Right lobe of liver (tissue), 6 donors: Measurements from ENCODE around the gene ICAM3. TPM values are rescaled to one million over a fixed set of nuclear protein-coding genes. Genes with fewer than 3 reads are reported as not detected.
"Not testable (repeated sequence)": the region's sequence is repeated elsewhere in the genome, so short reads cannot be mapped to it uniquely, and the experiment has no call there.

Experiments used
- ATAC-seq, 4 donors: fragments of 200-7000 bp; cut with Tn5 transposase; one replicate each; pipeline ENCODE4 v1.9.1; 2020; ENCODE audit warnings: mild to moderate bottlenecking in 4 of 4, moderate library complexity in 4 of 4
- DNase-seq, 3 donors: peaks; one replicate each; pipeline ENCODE4 v3.0.0-alpha.2; 2020
- H3K27ac ChIP-seq, 3 donors: fragments of 200-600 bp; one replicate each; pipeline ENCODE4 v1.8.0; 2022
- H3K27me3 ChIP-seq, 2 donors: fragments of 200-600 bp; one replicate each; pipeline ENCODE4 v1.8.0; 2022
- H3K36me3 ChIP-seq, 4 donors: fragments of 200-600 bp; sonication (generic) in 1 of 4; one replicate each; pipeline versions ENCODE4 v1.5.1 to v1.8.0; 2017 to 2022; ENCODE audit warnings: control low read depth in 1 of 4
- H3K4me1 ChIP-seq, 4 donors: fragments of 200-600 bp; sonication (generic) in 1 of 4; one replicate each; pipeline versions ENCODE4 v1.5.1 to v1.8.0; 2017 to 2022; ENCODE audit warnings: control low read depth in 1 of 4
- H3K4me3 ChIP-seq, 3 donors: fragments of 200-600 bp; one replicate each; pipeline ENCODE4 v1.8.0; 2022
- H3K9me3 ChIP-seq, 4 donors: fragments of 200-600 bp; sonication (generic) in 1 of 4; one replicate each; pipeline versions ENCODE4 v1.5.1 to v1.8.0; 2017 to 2022; ENCODE audit warnings: control low read depth in 1 of 4
- POLR2A ChIP-seq: fragments of 450-650 bp; IDR thresholded peaks from one replicate; pipeline ENCODE4 v1.6.1; 2017; ENCODE audit warnings: antibody characterized with exemption, mild to moderate bottlenecking
- WGBS: methylation state at CpG from one replicate; pipeline ENCODE4 v1.1.6; 2018; ENCODE audit warnings: low coverage, low lambda C conversion rate; ENCODE audit not compliant: insufficient coverage; ENCODE audit errors: missing lambda C conversion rate; 5-methylcytosine and 5-hydroxymethylcytosine counted together
- intact Hi-C, 2 donors: fragments of 100-400 bp; cut with DNase I; formaldehyde crosslinking; loops; one replicate each; pipeline versions ENCODE4 v1.11.2 to v1.14.1; 2022
- total RNA-seq, 6 experiments: library from RNA; depleted of rRNA in 2 of 6; stranded (reverse); fragments of >200 nt in 2 of 6; fragmentation: NEBNext Ultra II Directional in 3 of 6; extraction: Animal tissue kit (Norgen Biotek cat#: 25700) in 3 of 6; gene quantifications; one replicate each; pipeline versions ENCODE4 v1.1.0 to v1.2.4, GENCODE V29; 2016 to 2023
- TF ChIP-seq, protein P1 (sequence below), 4 donors: fragments of 200-600 bp in 3 of 4; fragments of 450-650 bp in 1 of 4; IDR thresholded peaks; one replicate each; pipeline versions ENCODE4 v1.5.1 to v1.8.0; 2016 to 2022; ENCODE audit warnings: antibody characterized with exemption in 4 of 4, mild to moderate bottlenecking in 2 of 4
- donor health status: DM: no; HTN: yes; CAD: no.
- donor health status: DM: no; HTN: no; CAD: no.
- donor health status: DM: no; HTN: no; CAD: no.
- donor health status: DM: no; HTN: yes; CAD: no.
- donor health status: DM: no; HTN: yes; CAD: no.

Gene ICAM3
- total RNA-seq, 6 experiments from 2014 or later, result 11.4 to 35.5 (median 22.4) TPM

- ATAC-seq, result peak; percentile 97 to 99 (median 98)
- peak; percentile 68 for TF ChIP-seq POLR2A
- TF ChIP-seq, protein P1, sequence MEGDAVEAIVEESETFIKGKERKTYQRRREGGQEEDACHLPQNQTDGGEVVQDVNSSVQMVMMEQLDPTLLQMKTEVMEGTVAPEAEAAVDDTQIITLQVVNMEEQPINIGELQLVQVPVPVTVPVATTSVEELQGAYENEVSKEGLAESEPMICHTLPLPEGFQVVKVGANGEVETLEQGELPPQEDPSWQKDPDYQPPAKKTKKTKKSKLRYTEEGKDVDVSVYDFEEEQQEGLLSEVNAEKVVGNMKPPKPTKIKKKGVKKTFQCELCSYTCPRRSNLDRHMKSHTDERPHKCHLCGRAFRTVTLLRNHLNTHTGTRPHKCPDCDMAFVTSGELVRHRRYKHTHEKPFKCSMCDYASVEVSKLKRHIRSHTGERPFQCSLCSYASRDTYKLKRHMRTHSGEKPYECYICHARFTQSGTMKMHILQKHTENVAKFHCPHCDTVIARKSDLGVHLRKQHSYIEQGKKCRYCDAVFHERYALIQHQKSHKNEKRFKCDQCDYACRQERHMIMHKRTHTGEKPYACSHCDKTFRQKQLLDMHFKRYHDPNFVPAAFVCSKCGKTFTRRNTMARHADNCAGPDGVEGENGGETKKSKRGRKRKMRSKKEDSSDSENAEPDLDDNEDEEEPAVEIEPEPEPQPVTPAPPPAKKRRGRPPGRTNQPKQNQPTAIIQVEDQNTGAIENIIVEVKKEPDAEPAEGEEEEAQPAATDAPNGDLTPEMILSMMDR (IDR thresholded peaks at IDR 0.05), result no peak
- Histone ChIP-seq H3K9me3 (no peaks in the 10 kb centered on the region), H3K4me3 (peak within 1 kb of the TSS; percentile 89 to 98 (median 98)), H3K27me3 (no peaks in the 10 kb centered on the region), H3K4me1 (peaks cover 0 to 3% (median 2%) of the 10 kb centered on the region in 4 donors), H3K27ac (peak within 1 kb of the TSS; percentile 78 to 89 (median 79)), H3K36me3 (peaks cover 0 to 9% (median under 1%) of the 10 kb centered on the region in 4 donors)
- 0% methylated on average over 27 of the region's 58 CpGs for WGBS
- intact Hi-C loops, result loop anchor here in 1 of 2 donors (10.0 kb wide), 1 partner anchor 46 kb away; the partner anchor contains the start of genes ICAM3 and RAVER1
- DNase-seq, result peak; percentile 98
Measured at GRCh38 chr19:10380313-10381102, 41.1 kb upstream of the ICAM3 start, which contains the start of gene TYK2. Gene TYK2, minus strand, starts transcription at chr19:10380572. Its CDS starts 2,166 bp downstream, at chr19:10378406.

- intact Hi-C loops, result loop anchor here in 1 of 2 donors (10.0 kb wide), 1 partner anchor 45 kb away; the partner anchor contains the start of genes ICAM3 and RAVER1
- peaks cover 0 to 9% (median 4%) of the 10 kb centered on the region in 4 donors for H3K36me3 ChIP-seq
- no peaks in the 10 kb centered on the region for H3K9me3 ChIP-seq
- peak overlapping the region; percentile 78 to 89 (median 79) for H3K27ac ChIP-seq
- peaks cover 0 to 3% (median 2%) of the 10 kb centered on the region in 4 donors for H3K4me1 ChIP-seq
- peak overlapping the region; percentile 89 to 98 (median 98) for H3K4me3 ChIP-seq
- DNase-seq, result no peak
- H3K27me3 ChIP-seq, result no peaks in the 10 kb centered on the region
- WGBS, result 0% methylated on average over 6 of the region's 10 CpGs
- ATAC-seq, result no peak
- TF ChIP-seq POLR2A, result no peak
- TF ChIP-seq, protein P1 (IDR thresholded peaks at IDR 0.05), result no peak
Measured at GRCh38 chr19:10379880-10380312, 40.5 kb upstream of the ICAM3 start.

GRCh38 chr19:10378124-10378523, 38.7 kb upstream of the ICAM3 start:
- intact Hi-C loops, result no loop called here

GRCh38 chr19:10377140-10377640, 37.8 kb upstream of the ICAM3 start:
- intact Hi-C loops, result not testable (repeated sequence)
- H3K36me3 ChIP-seq, result peaks cover 0 to 11% (median 5%) of the 10 kb centered on the region in 4 donors

More at GRCh38 chr19:10378124-10378523, 38.7 kb upstream of the ICAM3 start:
- Histone ChIP-seq H3K27ac (no peak overlapping the region), H3K27me3 (no peaks in the 10 kb centered on the region), H3K36me3 (peaks cover 0 to 11% (median 5%) of the 10 kb centered on the region in 4 donors), H3K4me3 (no peak overlapping the region), H3K9me3 (no peaks in the 10 kb centered on the region), H3K4me1 (peaks cover 0 to 3% (median 2%) of the 10 kb centered on the region in 4 donors)
- DNase-seq (no peak), ATAC-seq (no peak)
- WGBS, result 90% methylated on average over 2 of the region's 8 CpGs
- TF ChIP-seq, protein P1 (IDR thresholded peaks at IDR 0.05), result no peak
- TF ChIP-seq POLR2A, result no peak

More at GRCh38 chr19:10377140-10377640, 37.8 kb upstream of the ICAM3 start:
- H3K4me3 ChIP-seq, DNase-seq, H3K9me3 ChIP-seq, ATAC-seq, H3K27me3 ChIP-seq, H3K4me1 ChIP-seq, H3K27ac ChIP-seq: not testable (repeated sequence)
- WGBS, result 96% methylated on average over 2 of the region's 2 CpGs
